HG03064 (cell line): ENCODE measurements around the gene ADPRH.
A peak's percentile ranks its signal among the peaks of the same experiment; 100 is the strongest.
"Not testable (repeated sequence)": the region's sequence is repeated elsewhere in the genome, so short reads cannot be mapped to it uniquely, and the experiment has no call there.

ENCODE experiments used
- ATAC-seq: cut with Tn5 transposase; IDR thresholded peaks from one replicate; pipeline ENCODE4 v1.9.1; 2021; ENCODE audit warnings: low read depth; ENCODE audit not compliant: unreplicated experiment

ADPRH gene

GRCh38 chr3:119594929-119595328 lies 15.6 kb downstream of the ADPRH start:
- not testable (repeated sequence) for ATAC-seq

GRCh38 chr3:119595639-119596334 lies 16.5 kb downstream of the ADPRH start:
- no peak for ATAC-seq

GRCh38 chr3:119596398-119596797 lies 17.1 kb downstream of the ADPRH start:
- no peak for ATAC-seq

- ATAC-seq: no peak
Measured at GRCh38 chr3:119597548-119598288, 18.4 kb downstream of the ADPRH start, which contains the start of gene PLA1A. Gene PLA1A, plus strand, starts transcription at chr3:119597885. Its CDS starts 29 bp downstream, at chr3:119597914.

GRCh38 chr3:119598410-119599098 lies 19.3 kb downstream of the ADPRH start:
- peak; percentile 46 for ATAC-seq

GRCh38 chr3:119599558-119600174 lies 20.4 kb downstream of the ADPRH start:
- ATAC-seq: no peak

- peak; percentile 51 for ATAC-seq
Measured at GRCh38 chr3:119600732-119601131, 21.4 kb downstream of the ADPRH start.

- no peak for ATAC-seq
Measured at GRCh38 chr3:119601154-119601553, 21.9 kb downstream of the ADPRH start.

- ATAC-seq: no peak
Measured at GRCh38 chr3:119602676-119603075, 23.4 kb downstream of the ADPRH start.

- ATAC-seq: no peak
Measured at GRCh38 chr3:119604878-119605277, 25.6 kb downstream of the ADPRH start.

GRCh38 chr3:119608405-119609000 lies 29.2 kb downstream of the ADPRH start:
- ATAC-seq: no peak

GRCh38 chr3:119609301-119609700 lies 30.0 kb downstream of the ADPRH start:
- no peak for ATAC-seq

- ATAC-seq: no peak
Measured at GRCh38 chr3:119611664-119612063, 32.4 kb downstream of the ADPRH start.

GRCh38 chr3:119613201-119613600 lies 33.9 kb downstream of the ADPRH start:
- no peak for ATAC-seq

- no peak for ATAC-seq
Measured at GRCh38 chr3:119613872-119614271, 34.6 kb downstream of the ADPRH start.

GRCh38 chr3:119616056-119616455 lies 36.8 kb downstream of the ADPRH start:
- no peak for ATAC-seq

- ATAC-seq: no peak
Measured at GRCh38 chr3:119619094-119619493, 39.8 kb downstream of the ADPRH start.

GRCh38 chr3:119620899-119621298 lies 41.6 kb downstream of the ADPRH start:
- ATAC-seq: no peak

- no peak for ATAC-seq
Measured at GRCh38 chr3:119624002-119624720, 44.9 kb downstream of the ADPRH start.
